HG03196 (cell line): ENCODE measurements around the gene KITLG.
"Not testable (repeated sequence)": the region's sequence is repeated elsewhere in the genome, so short reads cannot be mapped to it uniquely, and the experiment has no call there.

ENCODE experiments used
- ATAC-seq: cut with Tn5 transposase; IDR thresholded peaks from one replicate; pipeline ENCODE4 v1.9.1; 2021; ENCODE audit not compliant: unreplicated experiment

Gene KITLG

DNA sequence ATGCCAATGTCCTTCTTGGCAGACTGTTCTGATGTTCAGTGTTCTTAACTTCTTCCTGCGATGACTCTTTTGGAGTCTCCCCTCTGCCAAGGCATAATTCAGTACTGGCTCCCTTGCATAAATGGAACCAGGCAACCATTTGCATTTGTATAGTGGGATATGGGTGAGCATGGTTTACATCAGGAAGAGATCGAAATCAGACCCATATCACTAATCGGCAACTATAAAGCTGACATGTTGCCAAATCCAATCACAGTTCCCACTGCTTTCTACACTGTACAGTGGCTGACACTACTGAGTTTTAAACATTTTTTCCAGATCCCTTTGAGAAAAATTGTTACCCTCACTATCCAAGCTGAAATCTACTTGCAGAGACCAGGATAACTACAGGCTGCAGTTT lies 83.8 kb downstream of the KITLG start:
- ATAC-seq: no peak

DNA sequence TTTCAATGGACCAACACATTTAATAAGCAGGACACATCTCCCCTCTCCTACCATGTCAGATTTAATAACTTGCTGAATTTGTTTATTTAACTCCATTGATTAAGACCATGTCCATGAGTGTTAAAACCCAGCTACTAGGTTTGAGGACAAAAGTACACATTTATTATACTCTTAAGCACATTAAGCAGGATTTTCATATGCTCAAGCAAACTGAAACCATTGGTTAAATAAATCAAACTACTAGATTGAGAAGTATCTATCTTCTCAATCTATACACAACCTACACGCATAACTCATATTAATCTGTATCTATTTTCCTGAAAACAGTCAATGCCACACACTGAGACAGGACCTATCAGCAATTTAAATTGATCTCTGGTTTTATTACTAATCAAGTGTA lies 85.2 kb downstream of the KITLG start:
- no peak for ATAC-seq

DNA sequence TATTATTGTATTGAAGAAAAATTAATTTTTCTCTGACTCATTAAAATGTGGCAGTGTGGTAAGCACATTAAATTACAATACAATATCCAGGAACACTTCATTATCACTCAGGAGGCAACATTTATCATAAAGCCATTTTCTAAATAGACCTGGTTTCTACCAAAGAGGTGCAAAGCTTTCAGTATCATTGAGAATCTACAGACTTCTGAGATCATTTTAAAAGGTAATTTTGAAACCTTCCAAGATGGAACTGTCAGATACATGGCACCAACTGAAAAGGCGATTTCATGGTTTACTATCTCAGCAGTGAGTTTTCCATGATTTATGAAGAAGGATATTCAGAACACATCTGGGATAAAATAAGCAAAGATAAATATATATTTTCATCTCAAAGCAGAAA lies 85.8 kb downstream of the KITLG start:
- ATAC-seq: no peak

DNA sequence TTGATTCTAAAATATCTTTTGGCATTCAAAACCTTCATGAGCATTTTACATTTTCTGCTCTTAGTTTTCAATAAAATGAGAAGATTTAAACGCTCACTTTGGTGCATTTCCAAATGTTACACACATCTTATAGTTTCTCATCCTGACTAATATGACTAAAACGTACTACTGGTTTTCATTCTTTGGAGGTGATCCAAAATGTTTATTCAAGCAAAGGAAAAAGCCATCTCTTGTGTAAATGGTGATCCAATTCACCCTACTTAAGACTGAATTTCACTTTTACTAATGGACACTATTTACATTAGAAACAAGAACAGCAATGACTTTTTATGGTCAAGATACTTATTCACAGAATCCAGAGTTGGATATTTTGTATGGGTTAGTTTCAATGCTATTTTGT lies 86.6 kb downstream of the KITLG start:
- ATAC-seq: no peak

DNA sequence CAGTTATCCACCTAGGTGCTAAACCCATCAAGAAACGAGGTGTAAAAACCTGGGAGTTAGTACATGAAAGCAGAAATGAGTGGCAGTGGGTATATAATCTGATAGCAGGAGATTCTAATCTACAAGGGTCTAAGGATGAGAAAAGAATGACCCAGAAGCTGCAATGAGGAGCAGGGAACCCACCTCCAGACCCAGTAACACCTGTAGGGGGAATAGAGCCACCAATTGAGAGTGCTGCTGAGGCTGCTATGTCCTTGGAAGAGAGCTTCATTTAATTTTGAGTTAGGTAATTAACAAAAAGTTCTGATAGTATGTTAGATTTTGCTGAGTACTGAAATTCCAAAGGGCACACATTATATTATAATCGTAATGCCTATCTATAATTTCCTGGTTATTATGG lies 89.8 kb downstream of the KITLG start:
- ATAC-seq: no peak

DNA sequence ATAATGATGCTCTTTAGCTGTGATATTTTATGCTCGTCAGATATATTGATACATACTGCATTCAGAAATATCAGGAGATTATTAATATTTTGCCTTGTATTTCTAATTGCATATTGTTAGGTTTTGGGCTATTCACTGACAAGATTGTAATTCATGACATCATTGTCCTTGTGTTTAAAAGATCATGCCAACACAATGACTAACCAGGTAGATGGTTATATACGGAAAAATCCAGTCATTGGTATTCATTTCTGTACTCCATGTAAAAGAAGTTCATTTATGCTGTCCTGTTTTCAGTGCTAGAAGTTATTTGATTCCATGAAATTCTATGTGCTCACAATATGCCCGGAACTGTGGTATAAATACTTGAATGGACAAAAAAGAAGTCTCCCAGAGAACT lies 107.5 kb downstream of the KITLG start:
- ATAC-seq: no peak

DNA sequence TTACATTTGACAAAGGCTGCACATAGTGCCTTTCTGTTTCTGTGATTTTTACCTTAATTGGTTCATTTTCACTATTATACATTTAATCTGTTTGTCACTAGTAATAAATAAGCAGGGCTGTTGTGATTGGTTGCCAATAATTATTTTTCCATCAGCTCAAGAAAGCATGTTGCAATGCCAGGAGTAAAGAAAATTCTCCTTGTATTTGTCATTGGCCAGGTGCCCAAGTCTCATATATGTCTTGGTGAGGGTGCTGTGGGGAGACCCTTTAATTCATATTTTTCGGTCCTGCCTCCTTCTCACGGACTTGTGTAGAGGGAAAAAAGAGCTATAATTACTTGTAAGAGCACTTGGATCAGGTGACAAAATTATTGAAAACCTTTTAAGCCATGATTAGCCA lies 108.0 kb downstream of the KITLG start:
- no peak for ATAC-seq

DNA sequence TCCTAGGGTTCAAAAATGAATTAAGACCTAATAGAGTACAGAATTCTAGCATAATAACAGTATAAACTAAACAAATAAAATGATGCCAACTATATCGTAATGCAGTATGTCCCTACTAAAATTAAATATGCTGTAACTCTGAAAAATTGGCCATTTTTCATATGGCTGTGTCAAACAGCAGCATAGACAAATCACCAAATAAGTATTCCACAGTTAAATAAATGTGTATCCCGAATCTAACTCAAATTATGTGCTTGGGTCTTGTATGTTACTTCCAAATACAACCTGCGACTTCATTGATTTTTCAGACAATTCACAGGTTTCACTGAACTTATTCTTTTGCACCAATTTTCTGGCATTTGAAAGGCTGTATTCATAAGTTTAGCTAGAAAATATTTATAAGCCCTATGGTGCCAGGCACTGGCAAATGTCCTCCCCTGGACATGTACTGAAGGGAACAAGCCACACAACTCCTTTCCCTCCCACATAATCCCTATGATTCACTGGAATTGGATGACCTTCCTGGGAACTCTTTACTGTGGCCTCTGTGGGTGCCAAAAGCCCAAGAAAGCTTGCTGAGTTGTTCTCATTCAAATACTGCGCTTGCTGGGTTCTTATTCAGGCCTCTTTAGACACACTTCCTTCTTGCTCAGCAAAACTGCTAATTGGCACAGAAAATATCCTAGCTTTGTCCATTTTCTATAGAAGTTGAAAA lies 108.8 kb downstream of the KITLG start:
- no peak for ATAC-seq

DNA sequence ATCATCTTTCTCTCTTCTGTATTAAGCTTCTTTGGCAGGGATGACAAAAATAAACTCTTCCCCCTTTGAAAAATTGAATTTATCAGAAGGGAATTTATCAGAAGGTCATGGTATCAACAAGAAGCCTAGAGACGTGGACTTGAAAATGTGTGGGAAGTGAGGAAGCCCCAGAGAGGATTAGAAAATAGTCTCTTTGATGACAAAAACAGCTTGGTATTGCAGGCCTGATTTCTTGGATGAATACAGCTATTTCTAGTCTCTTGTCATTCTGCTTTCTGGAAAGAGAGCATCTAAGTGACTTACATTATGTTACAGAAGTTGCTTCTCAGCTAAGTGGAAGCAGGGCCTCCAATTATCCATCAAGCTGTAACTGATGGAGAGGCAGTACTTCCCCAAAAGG lies 111.1 kb downstream of the KITLG start:
- no peak for ATAC-seq

DNA sequence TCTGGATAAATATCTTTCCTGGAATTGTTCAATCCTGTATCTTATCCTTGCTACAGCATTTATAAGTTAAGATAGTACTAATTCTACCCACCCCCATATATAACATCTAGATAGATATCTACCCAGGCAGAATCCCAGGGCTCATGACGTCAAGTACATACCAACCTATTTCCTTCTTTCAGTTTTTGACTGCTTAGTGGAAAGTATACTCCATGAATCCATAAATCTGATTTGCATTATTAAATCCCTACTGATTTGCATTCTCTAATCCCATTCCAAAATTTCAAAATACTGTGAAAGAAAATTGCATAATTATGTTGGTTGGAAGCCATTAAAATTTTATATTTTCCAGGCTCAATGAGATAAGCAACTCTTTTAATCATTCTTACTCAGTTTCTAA lies 111.7 kb downstream of the KITLG start:
- ATAC-seq: no peak

DNA sequence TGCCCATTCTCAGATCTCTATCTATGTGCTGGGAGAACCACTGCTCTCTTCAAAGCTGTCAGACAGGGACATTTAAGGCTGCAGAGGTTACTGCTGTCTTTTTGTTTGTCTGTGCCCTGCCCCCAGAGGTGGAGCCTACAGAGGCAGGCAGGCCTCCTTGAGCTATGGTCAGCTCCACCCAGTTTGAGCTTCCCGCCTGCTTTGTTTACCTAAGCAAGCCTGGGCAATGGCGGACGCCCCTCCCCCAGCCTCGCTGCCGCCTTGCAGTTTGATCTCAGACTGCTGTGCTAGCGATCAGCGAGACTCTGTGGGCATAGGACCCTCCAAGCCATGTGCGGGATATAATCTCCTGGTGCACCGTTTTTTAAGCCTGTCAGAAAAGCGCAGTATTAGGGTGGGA lies 113.6 kb downstream of the KITLG start:
- not testable (repeated sequence) for ATAC-seq

DNA sequence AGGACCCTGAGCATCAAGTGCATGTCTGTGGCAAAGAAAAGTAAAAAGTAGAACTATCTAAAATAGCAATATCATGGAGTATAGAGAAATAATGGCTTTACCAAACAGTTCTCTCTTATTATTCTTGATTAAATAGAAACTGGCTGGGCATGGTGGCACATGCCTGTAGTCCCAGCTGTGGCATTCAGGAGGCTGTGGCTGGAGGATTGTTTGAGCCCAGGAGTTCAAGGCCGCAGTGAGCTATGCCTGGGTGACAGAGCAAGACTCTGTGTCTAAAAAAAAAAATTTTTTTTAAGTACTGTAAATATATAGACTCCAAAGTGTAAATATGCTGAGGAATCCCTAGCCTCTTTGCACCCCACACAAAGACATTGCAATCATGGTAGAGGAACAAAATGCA lies 121.9 kb downstream of the KITLG start:
- no peak for ATAC-seq

DNA sequence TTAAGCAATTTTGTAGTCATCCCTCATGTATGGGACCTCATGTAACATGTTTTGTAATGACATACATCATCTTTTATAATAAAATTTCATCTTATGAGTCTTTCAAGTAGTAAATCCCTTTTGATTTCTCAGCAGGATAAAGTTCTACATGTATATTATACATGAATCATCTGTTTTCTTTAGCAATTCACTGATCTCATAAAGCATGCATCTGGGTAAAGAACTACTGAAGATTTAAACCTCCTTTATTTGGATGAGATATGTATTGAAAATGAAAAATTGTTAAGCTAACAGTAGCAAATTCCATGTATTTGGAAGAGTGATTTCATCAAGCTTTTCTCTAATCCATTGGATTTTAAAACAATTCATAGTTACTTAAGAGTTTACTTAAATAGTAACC lies 126.9 kb downstream of the KITLG start:
- ATAC-seq: no peak

DNA sequence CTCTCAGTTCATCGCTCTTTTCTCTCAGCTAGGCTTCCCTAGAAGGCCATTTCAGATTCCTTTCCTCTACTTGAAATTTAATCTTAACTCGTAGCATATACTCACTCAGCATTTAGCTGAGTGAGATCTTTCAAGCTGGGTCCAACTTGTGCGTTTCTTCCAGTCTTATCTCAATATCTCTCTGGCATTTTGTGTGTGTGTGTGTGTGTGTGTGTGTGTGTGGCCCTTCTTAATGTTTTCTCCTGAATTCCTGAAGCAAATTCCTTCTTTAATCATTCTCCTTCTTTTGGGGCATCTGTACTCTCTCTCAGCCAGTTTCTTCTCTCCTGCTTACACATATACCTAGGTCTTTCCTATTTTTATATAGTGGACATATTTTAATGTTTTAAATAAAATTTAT lies 129.1 kb downstream of the KITLG start:
- no peak for ATAC-seq

DNA sequence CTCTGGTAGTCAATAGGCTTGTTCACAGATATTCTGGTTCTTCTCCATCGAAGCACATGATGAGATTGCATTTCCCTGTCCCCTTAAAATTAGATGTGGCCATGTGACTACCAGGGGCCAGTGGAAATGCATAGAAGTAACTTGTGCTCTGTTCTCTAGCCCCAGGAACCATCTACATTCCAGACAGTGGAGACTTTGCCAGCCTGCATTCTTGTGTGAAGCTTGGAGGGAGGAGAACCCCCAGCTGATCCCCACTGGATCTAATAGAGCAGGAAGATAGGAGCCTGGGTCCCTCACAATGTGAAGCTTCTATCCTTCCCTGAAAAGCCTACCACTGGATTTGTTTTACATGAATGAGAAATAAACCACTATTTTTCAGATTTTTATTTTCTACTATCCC lies 130.1 kb downstream of the KITLG start:
- no peak for ATAC-seq

DNA sequence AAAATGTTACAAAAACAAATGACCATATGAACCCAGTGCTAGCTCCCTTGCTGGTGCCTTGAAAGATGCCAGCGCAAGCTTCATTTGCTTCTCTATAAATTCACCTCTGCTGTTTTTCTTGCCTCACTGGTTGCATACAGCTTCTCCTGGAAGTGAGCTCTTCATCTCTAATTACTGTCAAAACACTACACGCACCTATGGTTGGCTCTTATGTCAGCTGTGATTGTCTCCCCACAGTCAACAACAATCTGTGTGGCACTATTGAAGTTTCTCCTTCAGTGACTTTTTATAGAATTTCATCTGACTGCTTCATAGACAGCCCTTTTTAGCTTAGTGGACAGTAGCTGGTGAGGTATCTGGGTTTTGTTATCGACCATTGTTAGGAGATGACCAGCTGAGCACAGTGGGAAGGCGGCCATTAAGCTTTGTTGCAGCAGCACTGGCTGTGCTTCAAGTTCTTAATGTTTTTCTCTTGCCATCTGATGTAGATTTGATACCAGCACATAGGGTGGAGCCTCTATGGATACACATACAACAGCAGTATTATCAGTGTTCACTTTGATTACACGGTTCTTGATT lies 131.8 kb downstream of the KITLG start:
- no peak for ATAC-seq

DNA sequence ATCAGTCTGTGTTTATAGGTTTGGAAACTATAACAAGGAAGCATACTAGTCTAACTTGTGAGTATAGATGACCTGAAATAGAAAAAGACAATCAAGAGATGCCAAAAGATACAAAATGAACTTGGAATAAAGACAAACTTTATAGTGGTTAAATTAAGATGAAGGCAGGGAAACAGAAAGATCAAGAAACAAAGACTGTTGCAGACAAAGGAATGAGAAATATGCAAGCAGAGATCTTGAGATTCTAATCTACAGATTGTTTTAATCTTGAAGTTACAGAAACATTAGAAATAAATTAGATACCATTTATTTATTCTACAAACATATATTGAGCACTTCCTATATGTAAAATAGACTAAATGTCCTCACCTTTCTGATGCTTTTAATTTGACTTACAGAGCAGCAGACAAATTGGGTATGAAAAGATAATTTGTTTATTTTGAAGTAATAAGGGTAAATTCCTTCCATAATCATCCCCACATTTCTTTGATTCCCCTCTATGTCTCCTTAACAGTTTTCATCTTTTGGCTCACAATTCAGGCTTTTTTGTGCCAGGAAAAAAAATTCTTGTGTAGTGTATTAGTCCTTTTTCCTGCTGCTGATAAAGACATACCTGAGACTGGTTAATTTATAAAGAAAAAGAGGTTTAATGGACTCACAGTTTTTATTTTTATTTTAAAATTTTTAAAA lies 134.4 kb downstream of the KITLG start:
- no peak for ATAC-seq

DNA sequence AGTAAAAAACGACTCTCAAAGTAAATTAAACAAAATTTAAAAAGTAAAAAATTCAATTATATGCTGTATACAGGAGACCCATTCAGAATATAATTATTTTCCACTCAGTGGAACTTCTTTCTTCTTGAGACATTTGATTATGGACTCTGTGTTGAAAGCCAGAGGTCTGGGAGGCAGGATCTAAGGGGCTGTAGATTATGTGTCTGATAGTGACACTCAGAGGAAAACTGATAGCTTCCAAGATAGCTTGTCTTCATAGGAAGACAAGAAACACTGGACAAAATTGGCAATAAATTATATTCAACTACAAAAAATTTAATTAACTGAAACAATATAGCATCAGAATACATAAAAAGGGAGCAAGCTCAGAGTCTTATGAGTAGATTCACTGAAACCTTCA lies 135.8 kb downstream of the KITLG start:
- no peak for ATAC-seq
